Measurements from ENCODE around the gene NPR3.

GRCh38 chr5:32828492-32828891 is 117.4 kb downstream of the NPR3 start:
- TF ChIP-seq CTCF (IDR thresholded peaks at IDR 0.05) (no peak), EP300 (IDR thresholded peaks at IDR 0.05) (no peak), POLR2A (IDR thresholded peaks at IDR 0.05) (no peak), POLR2AphosphoS5 (IDR thresholded peaks at IDR 0.05) (no peak)

All from suprapubic skin (tissue), 4 donors.